H1 (cell line): Measurements from ENCODE around the gene TAF4. TPM values are rescaled to one million over a fixed set of nuclear protein-coding genes. Genes with fewer than 3 reads are reported as not detected.

Source experiments
- CTCF ChIA-PET: fragments of 300-600 bp; sonication (Branson Sonifier 250); formaldehyde crosslinking; loops from one replicate; lab custom pipeline; 2021; ENCODE audit not compliant: partially characterized antibody; lab: Charles Lee
- POLR2A ChIA-PET: fragments of 300-600 bp; sonication (Branson Sonifier 250); formaldehyde crosslinking; loops from one replicate; lab custom pipeline; 2021; ENCODE audit warnings: inconsistent platforms; ENCODE audit not compliant: partially characterized antibody; lab: Charles Lee
- DNase-seq, 2 experiments: peaks; one replicate each; pipeline versions ENCODE4 v3.0.0 to v3.0.0-alpha.2; 2010 to 2022; ENCODE audit warnings: low spot score in 2 of 2, low read depth in 1 of 2, mixed read lengths in 1 of 2
- FAIRE-seq: peaks from 2 replicates; lab custom pipeline; 2011; peaks lifted over from hg19 to GRCh38; lab: Jason Lieb, UNC
- H2AFZ ChIP-seq: 2 replicates; pipeline ENCODE4 v1.8.1; 2012; ENCODE audit warnings: low read length, inconsistent platforms
- H2AK5ac ChIP-seq: 2 replicates; pipeline ENCODE4 v1.6.1; 2013; ENCODE audit warnings: low read depth, low read length
- H2BK120ac ChIP-seq: replicated peaks from 2 replicates; pipeline ENCODE3; 2013; ENCODE audit warnings: low read depth, low read length, inconsistent platforms
- H2BK12ac ChIP-seq: 2 replicates; pipeline ENCODE4 v1.6.1; 2013; ENCODE audit warnings: low read depth, low read length
- H2BK15ac ChIP-seq: 2 replicates; pipeline ENCODE4 v1.6.1; 2013; ENCODE audit warnings: low read length
- H2BK20ac ChIP-seq: 2 replicates; pipeline ENCODE4 v1.6.1; 2013; ENCODE audit warnings: low read length
- H2BK5ac ChIP-seq: 2 replicates; pipeline ENCODE4 v1.6.1; 2013; ENCODE audit warnings: low read depth, low read length
- H3K14ac ChIP-seq: 2 replicates; pipeline ENCODE4 v1.6.1; 2013; ENCODE audit warnings: inconsistent platforms; ENCODE audit not compliant: insufficient read length
- H3K18ac ChIP-seq: 2 replicates; pipeline ENCODE4 v1.6.1; 2013; ENCODE audit warnings: low read length; ENCODE audit errors: extremely low read depth
- H3K23ac ChIP-seq: 2 replicates; pipeline ENCODE4 v1.6.1; 2013; ENCODE audit warnings: inconsistent platforms; ENCODE audit not compliant: insufficient read length
- H3K23me2 ChIP-seq: 2 replicates; pipeline ENCODE4 v1.6.1; 2013; ENCODE audit warnings: low read depth, low read length
- H3K27ac ChIP-seq: 2 replicates; pipeline ENCODE4 v1.6.1; 2011; ENCODE audit warnings: low read depth, low read length, inconsistent platforms
- H3K27me3 ChIP-seq, 4 experiments: replicated peaks in 1 of 4; 1 replicate in 1 of 4; 2 replicates in 3 of 4; pipeline versions ENCODE4 v1.6.1 to v1.8.1; 2011 to 2013; ENCODE audit warnings: low read length in 3 of 4, mild to moderate bottlenecking in 3 of 4, inconsistent platforms in 2 of 4, mixed read lengths in 2 of 4, moderate library complexity in 1 of 4; ENCODE audit not compliant: control insufficient read depth in 3 of 4, insufficient read depth in 3 of 4; ENCODE audit errors: extremely low read depth in 1 of 4
- H3K36me3 ChIP-seq, 4 experiments: 2 replicates each; pipeline versions ENCODE4 v1.6.1 to v1.8.1; 2011 to 2013; ENCODE audit warnings: mild to moderate bottlenecking in 4 of 4, low read length in 3 of 4, moderate library complexity in 2 of 4, control low read depth in 1 of 4, inconsistent platforms in 1 of 4; ENCODE audit not compliant: insufficient read depth in 4 of 4, control insufficient read depth in 2 of 4
- H3K4ac ChIP-seq: replicated peaks from 2 replicates; pipeline ENCODE3; 2013; ENCODE audit warnings: low read length, low read depth, mixed read lengths, inconsistent platforms; ENCODE audit not compliant: insufficient read length
- H3K4me1 ChIP-seq, 4 experiments: replicated peaks in 1 of 4; 1 replicate in 1 of 4; 2 replicates in 3 of 4; pipeline versions ENCODE4 v1.6.1 to v1.8.1; 2011 to 2013; ENCODE audit warnings: low read length in 3 of 4, inconsistent platforms in 2 of 4, mixed read lengths in 1 of 4; ENCODE audit not compliant: insufficient read depth in 4 of 4, control insufficient read depth in 3 of 4
- H3K4me2 ChIP-seq, 2 experiments: 2 replicates each; pipeline versions ENCODE4 v1.6.1 to v1.8.1; 2011 to 2013; ENCODE audit warnings: low read depth in 2 of 2, low read length in 2 of 2, control low read depth in 1 of 2, inconsistent platforms in 1 of 2, mild to moderate bottlenecking in 1 of 2; ENCODE audit not compliant: insufficient read depth in 1 of 2
- H3K4me3 ChIP-seq, 4 experiments: fragments of 200-600, 300-600 bp in 1 of 4; sonication (generic), shearing (Covaris generic), sonication (Bioruptor Twin) in 1 of 4; 2 replicates each; pipeline versions ENCODE4 v1.5.1 to v1.8.1; 2011 to 2016; ENCODE audit warnings: low read length in 4 of 4, low read depth in 3 of 4, control low read depth in 2 of 4, inconsistent platforms in 2 of 4, mild to moderate bottlenecking in 2 of 4, mixed read lengths in 1 of 4, moderate library complexity in 1 of 4; ENCODE audit not compliant: insufficient read depth in 2 of 4; ENCODE audit errors: extremely low read depth in 1 of 4
- H3K56ac ChIP-seq: replicated peaks from 2 replicates; pipeline ENCODE3; 2013; ENCODE audit warnings: low read depth, mild to moderate bottlenecking, mixed read lengths, low read length, inconsistent platforms; ENCODE audit not compliant: insufficient read length
- H3K79me1 ChIP-seq: 2 replicates; pipeline ENCODE4 v1.6.1; 2013; ENCODE audit warnings: low read depth, low read length, control low read depth
- H3K79me2 ChIP-seq, 2 experiments: 2 replicates each; pipeline versions ENCODE4 v1.6.1 to v1.8.1; 2012 to 2013; ENCODE audit warnings: low read length in 2 of 2, mild to moderate bottlenecking in 2 of 2, inconsistent platforms in 1 of 2; ENCODE audit not compliant: insufficient read depth in 2 of 2, control insufficient read depth in 1 of 2
- H3K9ac ChIP-seq, 4 experiments: replicated peaks in 1 of 4; 1 replicate in 1 of 4; 2 replicates in 3 of 4; pipeline versions ENCODE4 v1.6.1 to v1.8.1; 2011 to 2013; ENCODE audit warnings: low read depth in 3 of 4, low read length in 3 of 4, control low read depth in 2 of 4, mild to moderate bottlenecking in 2 of 4, moderate library complexity in 2 of 4, inconsistent platforms in 1 of 4; ENCODE audit errors: extremely low read depth in 1 of 4
- H3K9me3 ChIP-seq, 2 experiments: 2 replicates each; pipeline versions ENCODE4 v1.6.1 to v1.8.1; 2012 to 2013; ENCODE audit warnings: mild to moderate bottlenecking in 2 of 2, moderate library complexity in 2 of 2, control low read depth in 1 of 2, inconsistent platforms in 1 of 2, low read depth in 1 of 2, low read length in 1 of 2, mixed read lengths in 1 of 2; ENCODE audit not compliant: insufficient read depth in 2 of 2
- H4K20me1 ChIP-seq, 2 experiments: replicated peaks in 1 of 2; 2 replicates each; pipeline versions ENCODE3 to v1.8.1; 2011 to 2013; ENCODE audit warnings: inconsistent platforms in 2 of 2, low read length in 2 of 2, mild to moderate bottlenecking in 1 of 2; ENCODE audit not compliant: insufficient read depth in 2 of 2, control insufficient read depth in 1 of 2
- H4K5ac ChIP-seq: 2 replicates; pipeline ENCODE4 v1.6.1; 2013; ENCODE audit warnings: low read length, low read depth, mixed read lengths, inconsistent platforms; ENCODE audit not compliant: insufficient read length
- H4K8ac ChIP-seq: 2 replicates; pipeline ENCODE4 v1.8.0; 2013; ENCODE audit warnings: mild to moderate bottlenecking, moderate library complexity, low read length, inconsistent platforms; ENCODE audit not compliant: insufficient read depth; ENCODE audit errors: extremely low read depth
- H4K91ac ChIP-seq: replicated peaks from 2 replicates; pipeline ENCODE3; 2013; ENCODE audit warnings: low read length, mixed read lengths, inconsistent platforms; ENCODE audit not compliant: insufficient read length
- EGR1 ChIP-seq: IDR thresholded peaks from 2 replicates; pipeline ENCODE4 v1.6.1; 2011; ENCODE audit warnings: low read depth, low read length, borderline replicate concordance
- GTF2F1 ChIP-seq: IDR thresholded peaks from 2 replicates; pipeline ENCODE4 v1.6.1; 2012; ENCODE audit warnings: low read depth, low read length, improper control_type of control experiment, borderline replicate concordance
- KDM5A ChIP-seq: fragments of 200-600 bp; IDR thresholded peaks from 2 replicates; pipeline ENCODE4 v1.7.1; 2012; ENCODE audit warnings: mild to moderate bottlenecking, low read length, inconsistent platforms, mixed read lengths
- NRF1 ChIP-seq: IDR thresholded peaks from 2 replicates; pipeline ENCODE4 v1.6.1; 2011; ENCODE audit warnings: mild to moderate bottlenecking, low read depth, low read length, improper control_type of control experiment
- POLR2AphosphoS5 ChIP-seq: IDR thresholded peaks from 2 replicates; pipeline ENCODE4 v1.6.1; 2011; ENCODE audit warnings: low read depth, low read length
- POU5F1 ChIP-seq: IDR thresholded peaks from 2 replicates; pipeline ENCODE4 v1.6.1; 2011; ENCODE audit warnings: low read depth, mild to moderate bottlenecking, low read length, moderate library complexity
- SP1 ChIP-seq: IDR thresholded peaks from 2 replicates; pipeline ENCODE4 v1.6.1; 2011; ENCODE audit warnings: low read depth, low read length
- SP4 ChIP-seq: IDR thresholded peaks from 2 replicates; pipeline ENCODE4 v1.6.1; 2012; ENCODE audit warnings: low read length, inconsistent platforms
- TBP ChIP-seq: IDR thresholded peaks from 2 replicates; pipeline ENCODE4 v1.6.1; 2011; ENCODE audit warnings: low read depth, low read length, improper control_type of control experiment
- TCF12 ChIP-seq: IDR thresholded peaks from 2 replicates; pipeline ENCODE4 v1.6.1; 2011; ENCODE audit warnings: low read depth, mild to moderate bottlenecking, low read length
- TEAD4 ChIP-seq: IDR thresholded peaks from 2 replicates; pipeline ENCODE4 v1.6.1; 2012; ENCODE audit warnings: low read depth, low read length, inconsistent platforms, mixed read lengths
- WGBS, 2 experiments: shearing (Covaris generic) in 1 of 2; methylation state at CpG; one replicate each; pipeline versions ENCODE4 v1.1.6 to v1.1.7; 2013 to 2015; ENCODE audit warnings: low lambda C conversion rate in 2 of 2, mixed read lengths in 2 of 2, inconsistent platforms in 1 of 2, low coverage in 1 of 2, missing lambda C conversion rate in 1 of 2; ENCODE audit not compliant: insufficient replicate concordance in 2 of 2, insufficient coverage in 1 of 2, insufficient read length in 1 of 2; ENCODE audit errors: extremely low coverage in 1 of 2, missing lambda C conversion rate in 1 of 2; 5-methylcytosine and 5-hydroxymethylcytosine counted together
- polyA plus RNA-seq, 7 experiments: library from polyadenylated mRNA; depleted of rRNA in 3 of 7; stranded (reverse) in 5 of 7; unstranded in 2 of 7; fragments of >200 nt in 5 of 7; fragments of 200-250 nt in 2 of 7; gene quantifications; 1 replicate in 5 of 7; 2 replicates in 1 of 7; 4 replicates in 1 of 7; pipeline versions ENCODE4 v1.2.1 to v1.2.3, GENCODE V29; 2011 to 2013; ENCODE audit warnings: missing spikeins in 2 of 7, mixed read lengths in 2 of 7
- total RNA-seq: library from RNA; stranded (reverse); fragmentation: NEBNext Ultra II Directional; extraction: Animal tissue kit (Norgen Biotek cat#: 25700); gene quantifications from 2 replicates; pipeline ENCODE4 v1.2.1, GENCODE V29; 2021
- TF ChIP-seq, protein P1 (sequence below): IDR thresholded peaks from 2 replicates; pipeline ENCODE4 v1.6.1; 2011; ENCODE audit warnings: low read depth, mild to moderate bottlenecking, low read length; ENCODE audit not compliant: insufficient read depth

The TAF4 gene
- total and polyA plus RNA-seq, 2 of the 8 experiments (the other 6 are each of a cell fraction or from before 2014, with no cell fraction given), result 16.0 to 30.1 TPM

DNA sequence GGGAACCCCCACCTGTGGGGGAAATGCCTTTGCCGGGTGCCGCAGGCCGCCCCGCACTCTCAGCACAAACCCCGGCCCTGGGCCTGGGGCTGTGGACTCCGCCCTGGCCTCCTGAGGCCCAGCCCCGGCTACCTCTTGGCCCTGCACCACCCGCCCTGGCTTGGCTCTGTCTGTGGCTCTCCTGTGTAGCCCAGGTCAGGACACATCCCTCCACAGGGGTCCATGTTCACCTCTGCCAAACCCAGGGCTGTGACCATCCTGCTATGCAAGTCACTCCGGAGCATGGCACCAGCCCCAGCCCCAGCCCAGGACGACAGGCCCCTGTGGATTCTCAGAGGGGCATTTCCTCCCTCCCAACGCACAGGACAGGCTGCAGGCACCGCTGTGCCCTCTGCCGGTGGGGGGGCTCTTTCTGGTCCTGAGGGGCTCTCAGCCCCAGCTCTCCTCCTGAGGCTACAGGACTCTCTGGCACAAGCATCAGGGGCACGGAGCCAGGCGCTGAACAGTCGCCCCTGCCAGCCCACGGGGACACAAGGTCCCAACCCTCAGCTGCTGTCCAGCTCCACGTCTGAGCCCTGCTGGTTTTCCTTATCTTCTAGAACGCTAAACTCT, 45.7 kb downstream of the TAF4 start:
- no peak for FAIRE-seq
- no peaks in the 10 kb centered on the region for H3K23me2 ChIP-seq
- DNase-seq, result no peak
- no peak overlapping the region for H3K23ac ChIP-seq
- no peak overlapping the region for H2BK20ac ChIP-seq
- peaks cover 31 to 93% of the 10 kb centered on the region in 2 experiments for H3K79me2 ChIP-seq
- no peak overlapping the region for H3K4me2 ChIP-seq
- TF ChIP-seq SP1, result no peak
- TF ChIP-seq KDM5A, result no peak
- TF ChIP-seq TEAD4, result no peak
- TF ChIP-seq POU5F1, result no peak
- no peak for TF ChIP-seq POLR2AphosphoS5
- no peak for TF ChIP-seq TBP
- no peak for TF ChIP-seq SP4
- TF ChIP-seq, protein P1, sequence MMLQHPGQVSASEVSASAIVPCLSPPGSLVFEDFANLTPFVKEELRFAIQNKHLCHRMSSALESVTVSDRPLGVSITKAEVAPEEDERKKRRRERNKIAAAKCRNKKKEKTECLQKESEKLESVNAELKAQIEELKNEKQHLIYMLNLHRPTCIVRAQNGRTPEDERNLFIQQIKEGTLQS, result no peak
- TF ChIP-seq EGR1, result no peak
- TF ChIP-seq GTF2F1, result no peak
- no peak for TF ChIP-seq NRF1
- no peak for TF ChIP-seq TCF12
- no peaks in the 10 kb centered on the region for H3K27me3 ChIP-seq
- peaks cover 17 to 35% of the 10 kb centered on the region in 2 experiments for H4K20me1 ChIP-seq
- H4K91ac ChIP-seq, result no peak overlapping the region
- H2BK15ac ChIP-seq, result no peak overlapping the region
- ChIA-PET CTCF (interaction anchor here (1.4 to 4.3 kb wide), 4 partner anchors 9 to 116 kb away, joined by 3 to 22 read pairs (median 8); no protein-coding TSS in a partner anchor), POLR2A (interaction anchor here (1.0 to 1.9 kb wide), 4 partner anchors 9 to 104 kb away, joined by 3 to 6 read pairs (median 3); no protein-coding TSS in a partner anchor)
- H3K79me1 ChIP-seq, result peaks cover 41% of the 10 kb centered on the region
- H3K27ac ChIP-seq, result peak overlapping the region; percentile 32; the same call in 1 of the 2 replicates
- H3K56ac ChIP-seq, result no peak overlapping the region
- no peak overlapping the region for H3K18ac ChIP-seq
- H2AK5ac ChIP-seq, result no peak overlapping the region
- no peak overlapping the region for H2BK120ac ChIP-seq
- 82% methylated on average over 18 of the region's 19 CpGs; no CpG with 5 or more reads in 1 of the 2 experiments for WGBS, 2 experiments
- H3K14ac ChIP-seq, result no peak overlapping the region
- H3K9ac ChIP-seq, result no peak overlapping the region
- no peak overlapping the region for H2AFZ ChIP-seq
- no peak overlapping the region for H3K4ac ChIP-seq
- H2BK5ac ChIP-seq, result no peak overlapping the region; the same call in 1 of the 2 replicates
- no peaks in the 10 kb centered on the region for H3K36me3 ChIP-seq
- no peak overlapping the region for H4K5ac ChIP-seq
- no peak overlapping the region for H4K8ac ChIP-seq
- H3K4me3 ChIP-seq, result no peak overlapping the region
- H3K9me3 ChIP-seq, result no peaks in the 10 kb centered on the region
- H3K4me1 ChIP-seq, result peaks cover 0 to 8% (median 2%) of the 10 kb centered on the region in 4 experiments; a peak in 4 of 7 replicates
- H2BK12ac ChIP-seq, result no peak overlapping the region
